PFSK-1 (cell line): ENCODE measurements around the gene MLN.

Source experiments
- FOXP2 ChIP-seq: optimal IDR thresholded peaks from 2 replicates; pipeline ENCODE3; 2011; ENCODE audit warnings: borderline replicate concordance, control low read depth, inconsistent platforms; ENCODE audit not compliant: insufficient read depth; ENCODE audit errors: extremely low read length, extremely low read depth
- POLR2AphosphoS5 ChIP-seq: IDR thresholded peaks from 2 replicates; pipeline ENCODE4 v1.6.1; 2012; ENCODE audit warnings: low read depth, mild to moderate bottlenecking, control low read depth, low read length, moderate library complexity
- REST ChIP-seq, 2 experiments: IDR thresholded peaks; 2 replicates each; pipeline versions ENCODE4 v1.6.1 to v1.8.0; 2011 to 2012; ENCODE audit warnings: low read depth in 2 of 2, low read length in 2 of 2, control low read depth in 1 of 2, inconsistent platforms in 1 of 2, mild to moderate bottlenecking in 1 of 2, moderate library complexity in 1 of 2; ENCODE audit not compliant: insufficient read depth in 1 of 2
- SIN3A ChIP-seq: IDR thresholded peaks from 2 replicates; pipeline ENCODE4 v1.6.1; 2012; ENCODE audit warnings: mild to moderate bottlenecking, low read length, moderate library complexity, borderline replicate concordance; ENCODE audit not compliant: insufficient read depth
- TAF1 ChIP-seq: IDR thresholded peaks from 2 replicates; pipeline ENCODE4 v1.6.1; 2012; ENCODE audit warnings: low read length, control low read depth, borderline replicate concordance; ENCODE audit not compliant: insufficient read depth

MLN gene

GRCh38 chr6:33840048-33840926 is 36.5 kb upstream of the MLN start:
- no peak for TF ChIP-seq TAF1
- no peak for TF ChIP-seq POLR2AphosphoS5
- peak; percentile 67 for TF ChIP-seq FOXP2
- TF ChIP-seq REST (IDR thresholded peaks at IDR 0.05; ENCODE audit: insufficient read depth in 1 of 2, low read depth in 2 of 2, low read length in 2 of 2), result peak in 1 of 2 experiments; percentile 76; a peak in 2 of 4 replicates
- TF ChIP-seq SIN3A, result peak; percentile 79; the same call in 1 of the 2 replicates

- TF ChIP-seq TAF1 (no peak), POLR2AphosphoS5 (no peak), FOXP2 (no peak)
Measured at GRCh38 chr6:33839399-33840047, 35.7 kb upstream of the MLN start.

- TF ChIP-seq SIN3A (no peak), TAF1 (no peak), POLR2AphosphoS5 (no peak), FOXP2 (no peak), REST (IDR thresholded peaks at IDR 0.05; ENCODE audit: insufficient read depth in 1 of 2, low read depth in 2 of 2, low read length in 2 of 2) (no peak)
Measured at GRCh38 chr6:33838983-33839382, 35.2 kb upstream of the MLN start.

GRCh38 chr6:33837971-33838665 is 34.3 kb upstream of the MLN start:
- TF ChIP-seq TAF1, result no peak
- no peak for TF ChIP-seq POLR2AphosphoS5
- TF ChIP-seq SIN3A, result no peak
- TF ChIP-seq FOXP2, result no peak
- no peak for TF ChIP-seq REST (IDR thresholded peaks at IDR 0.05; ENCODE audit: insufficient read depth in 1 of 2, low read depth in 2 of 2, low read length in 2 of 2)

GRCh38 chr6:33836806-33837469 is 33.1 kb upstream of the MLN start:
- TF ChIP-seq FOXP2 (no peak), SIN3A (no peak), REST (IDR thresholded peaks at IDR 0.05; ENCODE audit: insufficient read depth in 1 of 2, low read depth in 2 of 2, low read length in 2 of 2) (no peak), POLR2AphosphoS5 (no peak), TAF1 (no peak)
